ENCODE measurements around the gene KRTAP25-1. TPM values are rescaled to one million over a fixed set of nuclear protein-coding genes. Genes with fewer than 3 reads are reported as not detected.

The KRTAP25-1 gene
- total and polyA plus RNA-seq, 2 of the 8 experiments (the other 6 are each of a cell fraction or from before 2014, with no cell fraction given), result not detected

GRCh38 chr21:30240661-30241060 lies 48.7 kb downstream of the KRTAP25-1 start (continued):
- no peak for TF ChIP-seq FOSL1 (IDR thresholded peaks at IDR 0.05; ENCODE audit: insufficient read depth, low read depth, low read length)
- TF ChIP-seq BCL11A (IDR thresholded peaks at IDR 0.05; ENCODE audit: low read depth in 2 of 2, low read length in 2 of 2), result no peak
- no peak for TF ChIP-seq SUZ12 (IDR thresholded peaks at IDR 0.05; ENCODE audit: low read length)
- TF ChIP-seq ATF2 (IDR thresholded peaks at IDR 0.05; ENCODE audit: low read length), result no peak

Other genes with a start within 250 kb of the KRTAP25-1 start
- not detected in 2 replicates for gene CLDN17, start 122.7 kb downstream of the KRTAP25-1 start, total RNA-seq (2021; fragmentation: NEBNext Ultra II Directional; extraction: Animal tissue kit (Norgen Biotek cat#: 25700))
- gene CLDN17, start 122.7 kb downstream of the KRTAP25-1 start, polyA plus RNA-seq (2011; rRNA removed), result not detected in 2 replicates
- not detected in 2 replicates for gene CLDN8, start 73.4 kb downstream of the KRTAP25-1 start, total RNA-seq (2021; fragmentation: NEBNext Ultra II Directional; extraction: Animal tissue kit (Norgen Biotek cat#: 25700))
- not detected in 2 replicates for gene CLDN8, start 73.4 kb downstream of the KRTAP25-1 start, polyA plus RNA-seq (2011; rRNA removed)
- not detected in 2 replicates for gene KRTAP24-1, start 6.6 kb downstream of the KRTAP25-1 start, total RNA-seq (2021; fragmentation: NEBNext Ultra II Directional; extraction: Animal tissue kit (Norgen Biotek cat#: 25700))
- gene KRTAP24-1, start 6.6 kb downstream of the KRTAP25-1 start, polyA plus RNA-seq (2011; rRNA removed), result not detected in 2 replicates
- not detected in 2 replicates for gene KRTAP26-1, start 30.8 kb upstream of the KRTAP25-1 start, total RNA-seq (2021; fragmentation: NEBNext Ultra II Directional; extraction: Animal tissue kit (Norgen Biotek cat#: 25700))
- not detected in 2 replicates for gene KRTAP26-1, start 30.8 kb upstream of the KRTAP25-1 start, polyA plus RNA-seq (2011; rRNA removed)
- not detected in 2 replicates for gene KRTAP27-1, start 48.2 kb upstream of the KRTAP25-1 start, total RNA-seq (2021; fragmentation: NEBNext Ultra II Directional; extraction: Animal tissue kit (Norgen Biotek cat#: 25700))
- not detected in 2 replicates for gene KRTAP27-1, start 48.2 kb upstream of the KRTAP25-1 start, polyA plus RNA-seq (2011; rRNA removed)
- not detected in 2 replicates for gene KRTAP23-1, start 59.1 kb upstream of the KRTAP25-1 start, total RNA-seq (2021; fragmentation: NEBNext Ultra II Directional; extraction: Animal tissue kit (Norgen Biotek cat#: 25700))
- gene KRTAP23-1, start 59.1 kb upstream of the KRTAP25-1 start, polyA plus RNA-seq (2011; rRNA removed), result not detected in 2 replicates
- not detected in 2 replicates for gene KRTAP13-2, start 82.8 kb upstream of the KRTAP25-1 start, total RNA-seq (2021; fragmentation: NEBNext Ultra II Directional; extraction: Animal tissue kit (Norgen Biotek cat#: 25700))
- gene KRTAP13-2, start 82.8 kb upstream of the KRTAP25-1 start, polyA plus RNA-seq (2011; rRNA removed), result not detected in 2 replicates
- not detected in 2 replicates for gene KRTAP13-1, start 106.5 kb upstream of the KRTAP25-1 start, total RNA-seq (2021; fragmentation: NEBNext Ultra II Directional; extraction: Animal tissue kit (Norgen Biotek cat#: 25700))
- not detected in 2 replicates for gene KRTAP13-1, start 106.5 kb upstream of the KRTAP25-1 start, polyA plus RNA-seq (2011; rRNA removed)
- not detected in 2 replicates for gene KRTAP13-3, start 136.4 kb upstream of the KRTAP25-1 start, total RNA-seq (2021; fragmentation: NEBNext Ultra II Directional; extraction: Animal tissue kit (Norgen Biotek cat#: 25700))
- not detected in 2 replicates for gene KRTAP13-3, start 136.4 kb upstream of the KRTAP25-1 start, polyA plus RNA-seq (2011; rRNA removed)
- 0.42 TPM in 1 of 2 replicates, not detected in the other for gene KRTAP13-4, start 140.7 kb upstream of the KRTAP25-1 start, total RNA-seq (2021; fragmentation: NEBNext Ultra II Directional; extraction: Animal tissue kit (Norgen Biotek cat#: 25700))
- gene KRTAP13-4, start 140.7 kb upstream of the KRTAP25-1 start, polyA plus RNA-seq (2011; rRNA removed), result 0.64 and 1.2 TPM in 2 replicates
- gene KRTAP15-1, start 150.8 kb upstream of the KRTAP25-1 start, total RNA-seq (2021; fragmentation: NEBNext Ultra II Directional; extraction: Animal tissue kit (Norgen Biotek cat#: 25700)), result not detected in 2 replicates
- not detected in 2 replicates for gene KRTAP15-1, start 150.8 kb upstream of the KRTAP25-1 start, polyA plus RNA-seq (2011; rRNA removed)
- gene KRTAP19-1, start 190.9 kb upstream of the KRTAP25-1 start, total RNA-seq (2021; fragmentation: NEBNext Ultra II Directional; extraction: Animal tissue kit (Norgen Biotek cat#: 25700)), result not detected in 2 replicates
- gene KRTAP19-1, start 190.9 kb upstream of the KRTAP25-1 start, polyA plus RNA-seq (2011; rRNA removed), result not detected in 2 replicates
- not detected in 2 replicates for gene KRTAP19-2, start 197.9 kb upstream of the KRTAP25-1 start, total RNA-seq (2021; fragmentation: NEBNext Ultra II Directional; extraction: Animal tissue kit (Norgen Biotek cat#: 25700))
- not detected in 2 replicates for gene KRTAP19-2, start 197.9 kb upstream of the KRTAP25-1 start, polyA plus RNA-seq (2011; rRNA removed)
- gene KRTAP19-3, start 202.5 kb upstream of the KRTAP25-1 start, total RNA-seq (2021; fragmentation: NEBNext Ultra II Directional; extraction: Animal tissue kit (Norgen Biotek cat#: 25700)), result not detected in 2 replicates
- gene KRTAP19-3, start 202.5 kb upstream of the KRTAP25-1 start, polyA plus RNA-seq (2011; rRNA removed), result not detected in 2 replicates
- gene KRTAP19-4, start 207.7 kb upstream of the KRTAP25-1 start, total RNA-seq (2021; fragmentation: NEBNext Ultra II Directional; extraction: Animal tissue kit (Norgen Biotek cat#: 25700)), result not detected in 2 replicates
- not detected in 2 replicates for gene KRTAP19-4, start 207.7 kb upstream of the KRTAP25-1 start, polyA plus RNA-seq (2011; rRNA removed)
- not detected in 2 replicates for gene KRTAP19-5, start 212.6 kb upstream of the KRTAP25-1 start, total RNA-seq (2021; fragmentation: NEBNext Ultra II Directional; extraction: Animal tissue kit (Norgen Biotek cat#: 25700))
- gene KRTAP19-5, start 212.6 kb upstream of the KRTAP25-1 start, polyA plus RNA-seq (2011; rRNA removed), result not detected in 2 replicates